Calu3 (cell line): ENCODE results near the gene PLIN3. TPM values are rescaled to one million over a fixed set of nuclear protein-coding genes. Genes with fewer than 3 reads are reported as not detected.

Experiments
- BruUV-seq: library from RNA; stranded (reverse); fragments of 400-500 nt; replicated peaks from 2 replicates; lab custom pipeline; 2021; lab: Mats Ljungman, UMichigan
- CTCF ChIA-PET: fragments of 300-600 bp; sonication (Branson Sonifier 250); formaldehyde crosslinking; loops from one replicate; lab custom pipeline; 2022; ENCODE audit warnings: antibody characterized with exemption; lab: Charles Lee
- DNase-seq: peaks from one replicate; pipeline ENCODE4 v3.0.0; 2022
- H3K27ac Mint-ChIP-seq: one replicate; pipeline ENCODE4 v1.8.0; 2022; ENCODE audit warnings: mixed read lengths; ENCODE audit not compliant: unreplicated experiment
- H3K27me3 Mint-ChIP-seq: one replicate; pipeline ENCODE4 v1.8.0; 2022; ENCODE audit warnings: mixed read lengths; ENCODE audit not compliant: unreplicated experiment
- H3K36me3 Mint-ChIP-seq: one replicate; pipeline ENCODE4 v1.8.0; 2022; ENCODE audit warnings: mild to moderate bottlenecking, moderate library complexity, mixed read lengths; ENCODE audit not compliant: insufficient read depth, unreplicated experiment
- H3K4me1 Mint-ChIP-seq: one replicate; pipeline ENCODE4 v1.8.0; 2022; ENCODE audit warnings: mild to moderate bottlenecking, low read depth, mixed read lengths; ENCODE audit not compliant: unreplicated experiment
- H3K4me3 Mint-ChIP-seq: one replicate; pipeline ENCODE4 v1.8.0; 2022; ENCODE audit warnings: mild to moderate bottlenecking, low read depth, moderate library complexity, mixed read lengths; ENCODE audit not compliant: unreplicated experiment
- H3K9me3 Mint-ChIP-seq: one replicate; pipeline ENCODE4 v1.8.0; 2022; ENCODE audit warnings: low read depth, mixed read lengths; ENCODE audit not compliant: unreplicated experiment
- CTCF ChIP-seq: fragments of 200-600 bp; IDR thresholded peaks from one replicate; pipeline ENCODE4 v1.8.0; 2022; ENCODE audit warnings: antibody characterized with exemption; ENCODE audit not compliant: unreplicated experiment
- intact Hi-C: fragments of 100-400 bp; cut with micrococcal nuclease; formaldehyde crosslinking; loops from one replicate; pipeline ENCODE4 v1.10.0; 2022; ENCODE audit not compliant: unreplicated experiment
- total RNA-seq: library from RNA; stranded (reverse); gene quantifications from 2 replicates; pipeline ENCODE4 v1.2.3, GENCODE V29; 2022

PLIN3 gene
- total RNA-seq, 1 experiment from 2014 or later, result 43.7 TPM

DNA sequence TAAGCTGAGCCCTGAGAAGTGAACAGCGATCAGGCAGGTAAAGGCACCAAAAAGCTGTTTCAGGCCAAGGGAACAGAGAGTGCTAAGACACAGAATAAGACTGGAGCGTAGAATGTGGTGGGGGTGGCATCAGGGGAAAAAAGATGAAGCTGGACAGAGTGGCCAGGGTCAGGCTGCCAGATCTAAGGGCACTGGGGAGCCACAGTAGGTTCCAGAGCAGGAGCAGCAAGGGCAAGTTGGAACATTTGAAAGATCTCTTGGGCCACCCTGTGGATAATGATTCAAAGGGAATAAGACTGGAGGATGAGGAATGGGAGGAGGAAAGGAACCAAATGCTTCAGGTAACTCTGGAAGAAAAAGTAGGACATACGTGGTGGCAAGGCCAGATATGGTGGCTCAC, 6.5 kb upstream of the PLIN3 start:
- no peak overlapping the region for H3K27ac Mint-ChIP-seq
- peaks cover 12% of the 10 kb centered on the region for H3K36me3 Mint-ChIP-seq
- intact Hi-C loops, result loop anchor here (5.0 kb wide), 1 partner anchor 158 kb away; no protein-coding TSS in a partner anchor
- CTCF ChIA-PET, result interaction anchor here (2.5 kb wide), 1 partner anchor 38 kb away, joined by 13 read pairs; no protein-coding TSS in a partner anchor
- TF ChIP-seq CTCF, result no peak
- H3K4me1 Mint-ChIP-seq, result peaks cover 12% of the 10 kb centered on the region
- H3K9me3 Mint-ChIP-seq, result no peaks in the 10 kb centered on the region
- no peak for DNase-seq
- BruUV-seq, result no TSS peak
- H3K4me3 Mint-ChIP-seq, result no peak overlapping the region
- no peaks in the 10 kb centered on the region for H3K27me3 Mint-ChIP-seq

GRCh38 chr19:4871711-4872110, 4.2 kb upstream of the PLIN3 start:
- Mint-ChIP-seq H3K36me3 (peaks cover 30% of the 10 kb centered on the region), H3K27me3 (no peaks in the 10 kb centered on the region), H3K27ac (no peak overlapping the region), H3K9me3 (no peaks in the 10 kb centered on the region), H3K4me3 (no peak overlapping the region), H3K4me1 (peaks cover 12% of the 10 kb centered on the region)
- CTCF ChIA-PET, result interaction anchor here (0.7 to 2.3 kb wide), 2 partner anchors 40 to 215 kb away, joined by 3 to 10 read pairs; no protein-coding TSS in a partner anchor
- intact Hi-C loops, result loop anchor here (1.0 to 5.0 kb wide), 2 partner anchors 40 to 161 kb away; no protein-coding TSS in a partner anchor
- DNase-seq, result no peak
- BruUV-seq, result no TSS peak
- no peak for TF ChIP-seq CTCF

DNA sequence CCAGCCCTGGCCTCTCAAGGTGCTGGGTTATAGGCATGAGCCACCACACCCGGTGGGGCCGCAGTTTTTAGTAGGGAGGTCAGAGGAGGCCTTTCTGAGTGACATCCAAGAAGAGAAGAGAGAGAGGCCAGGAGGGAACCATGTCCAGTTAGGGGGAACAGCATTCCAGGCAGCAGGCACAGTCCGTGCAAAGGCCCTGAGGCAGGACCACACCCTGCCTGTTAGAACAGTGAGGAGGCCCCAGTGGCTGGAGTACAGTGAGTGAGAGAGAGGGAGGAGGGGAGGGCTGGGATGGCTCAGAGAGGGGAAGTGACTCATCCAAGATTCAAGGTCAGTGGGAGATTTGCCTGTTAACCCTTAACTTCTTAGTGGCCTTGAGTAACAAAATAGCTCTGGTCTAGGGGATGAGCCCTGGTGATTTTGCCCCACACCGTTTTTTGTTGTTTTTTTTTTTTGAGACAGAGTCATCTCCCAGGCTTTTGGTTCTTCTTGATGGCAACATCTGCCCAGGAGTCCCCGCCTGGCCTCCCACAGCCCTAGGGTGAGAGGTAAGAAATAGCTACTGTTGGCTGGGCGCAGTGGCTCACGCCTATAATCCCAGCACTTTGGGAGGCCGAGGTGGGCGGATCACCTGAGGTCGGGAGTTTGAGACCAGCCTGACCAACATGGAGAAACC, 2.7 kb upstream of the PLIN3 start:
- Mint-ChIP-seq H3K27me3 (no peaks in the 10 kb centered on the region), H3K4me3 (peak overlapping the region; percentile 24), H3K27ac (peak overlapping the region; percentile 93), H3K4me1 (peaks cover 12% of the 10 kb centered on the region), H3K9me3 (no peaks in the 10 kb centered on the region), H3K36me3 (peaks cover 32% of the 10 kb centered on the region)
- CTCF ChIA-PET, result interaction anchor here (1.3 to 2.3 kb wide), 2 partner anchors 41 to 61 kb away, joined by 3 to 10 read pairs; no protein-coding TSS in a partner anchor
- no peak for TF ChIP-seq CTCF
- BruUV-seq, result no TSS peak
- peak; percentile 55 for DNase-seq
- intact Hi-C loops, result loop anchor here (5.0 kb wide), 1 partner anchor 162 kb away; no protein-coding TSS in a partner anchor

DNA sequence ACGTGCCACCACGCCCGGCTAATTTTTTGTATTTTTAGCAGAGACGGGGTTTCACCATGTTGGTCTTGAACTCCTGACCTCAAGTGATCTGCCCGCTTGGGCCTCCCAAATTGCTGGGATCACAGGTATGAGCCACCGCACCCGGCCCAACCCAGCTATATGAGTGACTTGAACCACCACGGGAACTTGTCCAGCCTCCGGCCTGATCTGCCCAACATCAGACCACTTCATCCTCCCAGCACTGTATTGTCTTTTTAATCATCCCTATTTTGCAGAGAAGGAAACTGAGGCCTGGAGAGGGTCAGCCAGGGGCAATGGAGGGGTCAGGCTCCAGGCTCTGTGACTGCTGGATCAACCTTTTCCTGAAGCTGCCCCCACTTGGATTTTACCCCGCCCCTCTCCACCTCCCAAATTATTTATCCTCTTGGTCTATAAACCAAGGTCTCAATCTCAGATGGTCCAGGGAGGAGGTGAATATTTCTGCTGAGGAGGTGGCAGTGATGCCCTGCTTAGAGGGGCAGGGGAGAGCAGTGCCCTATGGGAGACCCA, 893 bp upstream of the PLIN3 start:
- CTCF ChIA-PET, result interaction anchor here (1.2 kb wide), 1 partner anchor 44 kb away, joined by 3 read pairs; no protein-coding TSS in a partner anchor
- no peak for TF ChIP-seq CTCF
- intact Hi-C loops, result no loop called here
- Mint-ChIP-seq H3K27me3 (no peaks in the 10 kb centered on the region), H3K4me1 (peaks cover 12% of the 10 kb centered on the region), H3K4me3 (peak overlapping the region; percentile 74), H3K27ac (peak overlapping the region; percentile 79), H3K9me3 (no peaks in the 10 kb centered on the region), H3K36me3 (peaks cover 32% of the 10 kb centered on the region)
- BruUV-seq, result no TSS peak
- DNase-seq, result no peak
